GM19351 (cell line): ENCODE results near the gene ZNF574.
"Not testable (repeated sequence)": the region's sequence is repeated elsewhere in the genome, so short reads cannot be mapped to it uniquely, and the experiment has no call there.

Experiments
- ATAC-seq: cut with Tn5 transposase; IDR thresholded peaks from one replicate; pipeline ENCODE4 v1.9.1; 2021; ENCODE audit warnings: mild to moderate bottlenecking, moderate library complexity; ENCODE audit not compliant: unreplicated experiment

The ZNF574 gene

GRCh38 chr19:42075616-42076379 is at the start of gene ZNF574:
Gene ZNF574, plus strand, starts transcription at chr19:42076166. Its CDS starts 2,441 bp downstream, at chr19:42078607.
- peak; percentile 94 for ATAC-seq

GRCh38 chr19:42028304-42029216 is 47.4 kb upstream of the ZNF574 start:
- no peak for ATAC-seq

- no peak for ATAC-seq
Measured at GRCh38 chr19:42030645-42031440, 45.1 kb upstream of the ZNF574 start.

- no peak for ATAC-seq
Measured at GRCh38 chr19:42032431-42032830, 43.5 kb upstream of the ZNF574 start.

- no peak for ATAC-seq
Measured at GRCh38 chr19:42033413-42033812, 42.6 kb upstream of the ZNF574 start.

GRCh38 chr19:42034640-42035391 is 41.1 kb upstream of the ZNF574 start:
- ATAC-seq: not testable (repeated sequence)

GRCh38 chr19:42037649-42038048 is 38.3 kb upstream of the ZNF574 start:
- ATAC-seq: no peak

GRCh38 chr19:42038666-42039065 is 37.3 kb upstream of the ZNF574 start:
- ATAC-seq: no peak

- no peak for ATAC-seq
Measured at GRCh38 chr19:42040031-42040430, 35.9 kb upstream of the ZNF574 start.

GRCh38 chr19:42040491-42040890 is 35.5 kb upstream of the ZNF574 start:
- not testable (repeated sequence) for ATAC-seq

GRCh38 chr19:42042455-42043170 is 33.4 kb upstream of the ZNF574 start:
- no peak for ATAC-seq

- no peak for ATAC-seq
Measured at GRCh38 chr19:42045575-42045974, 30.4 kb upstream of the ZNF574 start.

- no peak for ATAC-seq
Measured at GRCh38 chr19:42048992-42049391, 27.0 kb upstream of the ZNF574 start.

- no peak for ATAC-seq
Measured at GRCh38 chr19:42051166-42052115, 24.5 kb upstream of the ZNF574 start.

- ATAC-seq: no peak
Measured at GRCh38 chr19:42052241-42052863, 23.6 kb upstream of the ZNF574 start.

GRCh38 chr19:42053037-42053935 is 22.7 kb upstream of the ZNF574 start:
- no peak for ATAC-seq

- no peak for ATAC-seq
Measured at GRCh38 chr19:42054205-42054604, 21.8 kb upstream of the ZNF574 start.
